ENCODE data around the gene TBC1D8. TPM values are rescaled to one million over a fixed set of nuclear protein-coding genes. Genes with fewer than 3 reads are reported as not detected.

Gene TBC1D8
- total and polyA plus RNA-seq, 9 of the 15 experiments (the other 6 are each of a cell fraction or from before 2014, with no cell fraction given) = 0.36 to 1.3 (median 0.82) TPM

DNA sequence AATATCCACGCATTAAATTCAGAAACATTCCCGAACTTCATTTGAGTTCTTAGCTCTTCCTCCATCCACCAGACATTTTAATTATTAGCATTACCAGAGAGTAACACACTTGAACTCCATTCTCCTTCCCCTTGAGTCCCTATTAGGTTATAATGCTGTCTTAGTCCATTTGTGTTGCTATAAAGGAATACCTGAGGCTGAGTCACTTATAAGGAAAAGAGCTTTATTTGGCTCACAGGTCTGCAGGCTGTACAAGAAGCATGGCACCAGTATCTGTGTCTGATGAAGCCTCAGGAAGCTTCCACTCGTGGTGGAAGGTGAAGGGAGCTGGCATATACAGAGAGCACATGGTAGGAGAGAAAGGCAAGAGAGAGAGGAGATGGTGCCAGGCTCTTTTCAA, 25.4 kb downstream of the TBC1D8 start:
- BruUV-seq (replicated peaks) = no TSS peak
- no peaks in the 10 kb centered on the region for H3K36me3 ChIP-seq (ENCODE audit: control insufficient read depth, insufficient read depth, low read length)
- ChIA-PET CTCF (ENCODE audit: low intra/inter-chr PET ratio) (no interaction called here), POLR2A (interaction anchor here (0.8 kb wide), 1 partner anchor 23 kb away, joined by 3 read pairs; no protein-coding TSS in a partner anchor)
- in situ Hi-C loops (cut with MboI) = no loop called here
- H3K27me3 ChIP-seq (ENCODE audit: control insufficient read depth in 2 of 2, insufficient read depth in 2 of 2, low read length in 2 of 2) = peaks cover 22 to 50% of the 10 kb centered on the region in 2 experiments
- H3K9ac ChIP-seq (ENCODE audit: insufficient read depth in 1 of 2, low read depth in 2 of 2, low read length in 2 of 2) = no peak overlapping the region
- H3K4me1 ChIP-seq (replicated peaks in 1 of 2; ENCODE audit: control insufficient read depth in 2 of 2, insufficient read depth in 2 of 2, low read length in 2 of 2) = no peaks in the 10 kb centered on the region
- no peak for FAIRE-seq
- H2AFZ ChIP-seq (ENCODE audit: low read depth, low read length) = no peak overlapping the region
- H4K20me1 ChIP-seq (replicated peaks; ENCODE audit: control insufficient read depth, insufficient read depth, low read length) = no peaks in the 10 kb centered on the region
- no peak overlapping the region for H3K4me2 ChIP-seq (ENCODE audit: insufficient read depth, low read length)
- H3K27ac ChIP-seq (ENCODE audit: extremely low read depth, low read depth, low read length) = no peak overlapping the region
- no peak for ATAC-seq
- H3K4me3 ChIP-seq = no peak overlapping the region
- WGBS (ENCODE audit: insufficient coverage, low coverage, missing lambda C conversion rate) = 2% methylated on average over 3 of the region's 3 CpGs
- DNase-seq (ENCODE audit: extremely low read depth in 1 of 4, low spot score in 3 of 4) = no peak
- no peaks in the 10 kb centered on the region for H3K9me3 ChIP-seq (replicated peaks; ENCODE audit: control insufficient read depth, insufficient read depth, low read depth, low read length)
- no peaks in the 10 kb centered on the region for H3K9me1 ChIP-seq (ENCODE audit: control insufficient read depth, insufficient read depth, low read length)
- TF ChIP-seq PTTG1 (tag; IDR thresholded peaks at IDR 0.05; ENCODE audit: low read depth) = no peak
- TF ChIP-seq ZNF436 (CRISPR knock-in tag; IDR thresholded peaks at IDR 0.05) = no peak
- no peak for TF ChIP-seq ZNF224 (CRISPR knock-in tag; IDR thresholded peaks at IDR 0.05)
- no peak for TF ChIP-seq SREBF2 (CRISPR knock-in tag; IDR thresholded peaks at IDR 0.05)
- no peak for TF ChIP-seq ZNF23 (CRISPR knock-in tag; IDR thresholded peaks at IDR 0.05)
- intact Hi-C loops (cut with micrococcal nuclease) = no loop called here
- H3K79me2 ChIP-seq (ENCODE audit: control insufficient read depth, insufficient read depth, low read length) = no peaks in the 10 kb centered on the region

DNA sequence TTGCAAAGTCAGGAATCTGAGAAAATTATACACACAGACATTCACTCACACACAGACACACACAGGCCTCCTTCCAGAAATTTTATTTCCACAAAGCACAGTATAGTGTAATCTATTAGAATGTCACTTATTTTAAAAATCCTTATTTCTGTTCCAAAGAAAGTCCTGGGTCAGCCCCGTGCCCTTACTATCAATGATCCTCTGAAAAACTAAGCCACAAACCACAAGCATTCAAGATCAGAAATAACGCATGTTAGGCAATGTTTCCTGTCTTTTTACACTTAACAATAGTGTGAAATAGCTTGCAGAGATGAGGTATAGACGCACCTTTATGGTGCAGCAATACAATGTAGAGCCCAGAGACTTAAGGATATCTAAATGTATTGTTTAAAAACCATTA, 25.8 kb downstream of the TBC1D8 start:
- WGBS (ENCODE audit: insufficient coverage, low coverage, missing lambda C conversion rate) = 0% methylated on average over 3 of the region's 3 CpGs
- H3K79me2 ChIP-seq (ENCODE audit: control insufficient read depth, insufficient read depth, low read length) = no peaks in the 10 kb centered on the region
- no peak for FAIRE-seq
- CTCF ChIA-PET (ENCODE audit: low intra/inter-chr PET ratio) = no interaction called here
- intact Hi-C loops (cut with micrococcal nuclease) (no loop called here), in situ Hi-C loops (cut with MboI) (no loop called here)
- no peaks in the 10 kb centered on the region for H3K9me3 ChIP-seq (replicated peaks; ENCODE audit: control insufficient read depth, insufficient read depth, low read depth, low read length)
- H3K4me2 ChIP-seq (ENCODE audit: insufficient read depth, low read length) = no peak overlapping the region
- no TSS peak for BruUV-seq (replicated peaks)
- peaks cover 22 to 54% of the 10 kb centered on the region in 2 experiments for H3K27me3 ChIP-seq (ENCODE audit: control insufficient read depth in 2 of 2, insufficient read depth in 2 of 2, low read length in 2 of 2)
- H3K9me1 ChIP-seq (ENCODE audit: control insufficient read depth, insufficient read depth, low read length) = no peaks in the 10 kb centered on the region
- no peak overlapping the region for H3K9ac ChIP-seq (ENCODE audit: insufficient read depth in 1 of 2, low read depth in 2 of 2, low read length in 2 of 2)
- no peaks in the 10 kb centered on the region for H3K4me1 ChIP-seq (replicated peaks in 1 of 2; ENCODE audit: control insufficient read depth in 2 of 2, insufficient read depth in 2 of 2, low read length in 2 of 2)
- no peak overlapping the region for H3K4me3 ChIP-seq
- POLR2A ChIA-PET = interaction anchor here (0.8 kb wide), 1 partner anchor 23 kb away, joined by 3 read pairs; no protein-coding TSS in a partner anchor
- H3K36me3 ChIP-seq (ENCODE audit: control insufficient read depth, insufficient read depth, low read length) = no peaks in the 10 kb centered on the region
- ATAC-seq = no peak
- no peaks in the 10 kb centered on the region for H4K20me1 ChIP-seq (replicated peaks; ENCODE audit: control insufficient read depth, insufficient read depth, low read length)
- H3K27ac ChIP-seq (ENCODE audit: extremely low read depth, low read depth, low read length) = no peak overlapping the region
- H2AFZ ChIP-seq (ENCODE audit: low read depth, low read length) = no peak overlapping the region
- DNase-seq (ENCODE audit: extremely low read depth in 1 of 4, low spot score in 3 of 4) = no peak
- TF ChIP-seq, protein P1, sequence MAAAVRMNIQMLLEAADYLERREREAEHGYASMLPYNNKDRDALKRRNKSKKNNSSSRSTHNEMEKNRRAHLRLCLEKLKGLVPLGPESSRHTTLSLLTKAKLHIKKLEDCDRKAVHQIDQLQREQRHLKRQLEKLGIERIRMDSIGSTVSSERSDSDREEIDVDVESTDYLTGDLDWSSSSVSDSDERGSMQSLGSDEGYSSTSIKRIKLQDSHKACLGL (CRISPR knock-in tag; IDR thresholded peaks at IDR 0.05; ENCODE audit: borderline replicate concordance, poor library complexity, severe bottlenecking) = no peak
- TF ChIP-seq, protein P2, sequence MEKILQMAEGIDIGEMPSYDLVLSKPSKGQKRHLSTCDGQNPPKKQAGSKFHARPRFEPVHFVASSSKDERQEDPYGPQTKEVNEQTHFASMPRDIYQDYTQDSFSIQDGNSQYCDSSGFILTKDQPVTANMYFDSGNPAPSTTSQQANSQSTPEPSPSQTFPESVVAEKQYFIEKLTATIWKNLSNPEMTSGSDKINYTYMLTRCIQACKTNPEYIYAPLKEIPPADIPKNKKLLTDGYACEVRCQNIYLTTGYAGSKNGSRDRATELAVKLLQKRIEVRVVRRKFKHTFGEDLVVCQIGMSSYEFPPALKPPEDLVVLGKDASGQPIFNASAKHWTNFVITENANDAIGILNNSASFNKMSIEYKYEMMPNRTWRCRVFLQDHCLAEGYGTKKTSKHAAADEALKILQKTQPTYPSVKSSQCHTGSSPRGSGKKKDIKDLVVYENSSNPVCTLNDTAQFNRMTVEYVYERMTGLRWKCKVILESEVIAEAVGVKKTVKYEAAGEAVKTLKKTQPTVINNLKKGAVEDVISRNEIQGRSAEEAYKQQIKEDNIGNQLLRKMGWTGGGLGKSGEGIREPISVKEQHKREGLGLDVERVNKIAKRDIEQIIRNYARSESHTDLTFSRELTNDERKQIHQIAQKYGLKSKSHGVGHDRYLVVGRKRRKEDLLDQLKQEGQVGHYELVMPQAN (IDR thresholded peaks at IDR 0.05; ENCODE audit: borderline replicate concordance) = no peak
- TF ChIP-seq IRF2 (CRISPR knock-in tag; IDR thresholded peaks at IDR 0.05) (no peak), NCOA2 (IDR thresholded peaks at IDR 0.05; ENCODE audit: partially characterized antibody in 2 of 2) (no peak), SLC30A9 (CRISPR knock-in tag; IDR thresholded peaks at IDR 0.05) (no peak), PHF20 (IDR thresholded peaks at IDR 0.05; ENCODE audit: partially characterized antibody) (no peak), ZNF77 (CRISPR knock-in tag; IDR thresholded peaks at IDR 0.05) (no peak), MCM5 (IDR thresholded peaks at IDR 0.05; ENCODE audit: low read depth) (no peak), BACH1 (tag; IDR thresholded peaks at IDR 0.05) (no peak), ZBTB7A (IDR thresholded peaks at IDR 0.05; ENCODE audit: borderline replicate concordance, control insufficient read depth, low read depth, low read length) (no peak)

Measured in K562 (cell line).